HEK293 (cell line): ENCODE measurements around the gene MRGPRG.
A peak's percentile ranks its signal among the peaks of the same experiment; 100 is the strongest.

Source experiments
- CTCF ChIA-PET: fragments of 350-600 bp; formaldehyde crosslinking; extraction: SDS; loops from one replicate; lab custom pipeline; 2021; ENCODE audit warnings: antibody characterized with exemption; lab: Yijun Ruan, JAX
- POLR2A ChIA-PET: fragments of 300-600 bp; formaldehyde crosslinking; extraction: SDS; loops from one replicate; lab custom pipeline; 2020; ENCODE audit warnings: antibody characterized with exemption, inconsistent platforms; lab: Yijun Ruan, JAX
- H3K27ac ChIP-seq: fragments of 200-500 bp; sonication (Bioruptor generic); 2 replicates; pipeline ENCODE4 v1.5.1; 2014; ENCODE audit warnings: low read depth, low read length, control low read depth, inconsistent platforms; ENCODE audit errors: extremely low read depth
- H3K36me3 ChIP-seq, 2 experiments: fragments of 200-500 bp in 1 of 2; sonication (Bioruptor generic) in 1 of 2; 1 replicate in 1 of 2; 2 replicates in 1 of 2; pipeline ENCODE4 v1.5.1; 2014 to 2017; ENCODE audit warnings: inconsistent platforms in 2 of 2, low read length in 2 of 2; ENCODE audit not compliant: control insufficient read depth in 2 of 2, insufficient read depth in 1 of 2
- H3K4me1 ChIP-seq: fragments of 200-500 bp; sonication (Bioruptor generic); 2 replicates; pipeline ENCODE4 v1.5.1; 2014; ENCODE audit warnings: mild to moderate bottlenecking, low read length, inconsistent platforms; ENCODE audit not compliant: control insufficient read depth, insufficient read depth
- H3K4me3 ChIP-seq: 2 replicates; pipeline ENCODE4 v1.5.1; 2011; ENCODE audit warnings: low read depth, mild to moderate bottlenecking, control low read depth, low read length, moderate library complexity
- H3K9me3 ChIP-seq: fragments of 200-500 bp; sonication (Bioruptor generic); 2 replicates; pipeline ENCODE4 v1.5.1; 2014; ENCODE audit warnings: low read depth, low read length, inconsistent platforms; ENCODE audit not compliant: control insufficient read depth, insufficient read depth
- KLF1 ChIP-seq: fragments of 450-650 bp; formaldehyde crosslinking; IDR thresholded peaks from 2 replicates; pipeline ENCODE4 v1.5.1; 2016; ENCODE audit warnings: missing biosample characterization, missing genetic modification characterization
- KLF16 ChIP-seq: fragments of 450-650 bp; formaldehyde crosslinking; IDR thresholded peaks from 2 replicates; pipeline ENCODE4 v1.5.1; 2017; ENCODE audit warnings: missing biosample characterization, missing genetic modification characterization
- KLF7 ChIP-seq: fragments of 450-650 bp; formaldehyde crosslinking; IDR thresholded peaks from 2 replicates; pipeline ENCODE4 v1.5.1; 2016; ENCODE audit warnings: missing biosample characterization, missing genetic modification characterization, borderline replicate concordance
- KLF9 ChIP-seq: fragments of 450-650 bp; formaldehyde crosslinking; IDR thresholded peaks from 2 replicates; pipeline ENCODE4 v1.5.1; 2016; ENCODE audit warnings: missing biosample characterization, missing genetic modification characterization, low read depth
- OSR2 ChIP-seq: fragments of 450-650 bp; formaldehyde crosslinking; IDR thresholded peaks from 2 replicates; pipeline ENCODE4 v1.5.1; 2016; ENCODE audit warnings: missing biosample characterization, missing genetic modification characterization
- SCRT1 ChIP-seq: fragments of 450-650 bp; formaldehyde crosslinking; IDR thresholded peaks from 2 replicates; pipeline ENCODE4 v1.5.1; 2016; ENCODE audit warnings: missing biosample characterization, missing genetic modification characterization, borderline replicate concordance
- SETDB1 ChIP-seq: IDR thresholded peaks from one replicate; pipeline ENCODE4 v1.6.1; 2017; ENCODE audit warnings: mild to moderate bottlenecking, low read length, moderate library complexity, mixed read lengths; ENCODE audit not compliant: insufficient read length
- ZBTB21 ChIP-seq: fragments of 450-650 bp; formaldehyde crosslinking; IDR thresholded peaks from 2 replicates; pipeline ENCODE4 v1.5.1; 2017; ENCODE audit warnings: missing biosample characterization, missing genetic modification characterization
- ZNF157 ChIP-seq: fragments of 450-650 bp; formaldehyde crosslinking; IDR thresholded peaks from 2 replicates; pipeline ENCODE4 v1.5.1; 2016; ENCODE audit warnings: missing biosample characterization, missing genetic modification characterization
- ZNF184 ChIP-seq: fragments of 450-650 bp; IDR thresholded peaks from 2 replicates; pipeline ENCODE4 v1.5.1; 2018; ENCODE audit warnings: missing biosample characterization, mild to moderate bottlenecking, missing genetic modification characterization
- ZNF248 ChIP-seq: fragments of 450-650 bp; formaldehyde crosslinking; IDR thresholded peaks from 2 replicates; pipeline ENCODE4 v1.5.1; 2017; ENCODE audit warnings: missing biosample characterization, missing genetic modification characterization
- ZNF266 ChIP-seq: fragments of 450-650 bp; formaldehyde crosslinking; IDR thresholded peaks from 2 replicates; pipeline ENCODE4 v1.5.1; 2016; ENCODE audit warnings: missing biosample characterization, missing genetic modification characterization, low read depth
- ZNF394 ChIP-seq: fragments of 450-650 bp; formaldehyde crosslinking; IDR thresholded peaks from 2 replicates; pipeline ENCODE4 v1.5.1; 2016; ENCODE audit warnings: missing biosample characterization, missing genetic modification characterization, mild to moderate bottlenecking, moderate library complexity, borderline replicate concordance
- ZNF521 ChIP-seq: fragments of 450-650 bp; formaldehyde crosslinking; IDR thresholded peaks from 2 replicates; pipeline ENCODE4 v1.5.1; 2017; ENCODE audit warnings: missing biosample characterization, mild to moderate bottlenecking, missing genetic modification characterization
- ZNF571 ChIP-seq: fragments of 450-650 bp; formaldehyde crosslinking; IDR thresholded peaks from 2 replicates; pipeline ENCODE4 v1.5.0; 2017; ENCODE audit warnings: missing biosample characterization, missing genetic modification characterization
- ZSCAN30 ChIP-seq: fragments of 450-650 bp; IDR thresholded peaks from 2 replicates; pipeline ENCODE4 v1.5.1; 2018; ENCODE audit warnings: missing biosample characterization, mild to moderate bottlenecking, missing genetic modification characterization, moderate library complexity
- ZXDB ChIP-seq: fragments of 450-650 bp; formaldehyde crosslinking; IDR thresholded peaks from 2 replicates; pipeline ENCODE4 v1.5.1; 2016; ENCODE audit warnings: missing biosample characterization, missing genetic modification characterization
- TF ChIP-seq, protein P1 (sequence below): fragments of 450-650 bp; formaldehyde crosslinking; IDR thresholded peaks from 2 replicates; pipeline ENCODE4 v1.5.1; 2016; ENCODE audit warnings: missing biosample characterization, missing genetic modification characterization
- TF ChIP-seq, protein P2 (sequence below): fragments of 450-650 bp; IDR thresholded peaks from 2 replicates; pipeline ENCODE4 v1.5.1; 2018; ENCODE audit warnings: missing biosample characterization, missing genetic modification characterization
- TF ChIP-seq, protein P3 (sequence below): fragments of 450-650 bp; formaldehyde crosslinking; IDR thresholded peaks from 2 replicates; pipeline ENCODE4 v1.5.1; 2016; ENCODE audit warnings: missing biosample characterization, missing genetic modification characterization, borderline replicate concordance
- TF ChIP-seq, protein P4 (sequence below): fragments of 450-650 bp; formaldehyde crosslinking; IDR thresholded peaks from 2 replicates; pipeline ENCODE4 v1.5.0; 2017; ENCODE audit warnings: missing biosample characterization, missing genetic modification characterization, borderline replicate concordance

MRGPRG gene

DNA sequence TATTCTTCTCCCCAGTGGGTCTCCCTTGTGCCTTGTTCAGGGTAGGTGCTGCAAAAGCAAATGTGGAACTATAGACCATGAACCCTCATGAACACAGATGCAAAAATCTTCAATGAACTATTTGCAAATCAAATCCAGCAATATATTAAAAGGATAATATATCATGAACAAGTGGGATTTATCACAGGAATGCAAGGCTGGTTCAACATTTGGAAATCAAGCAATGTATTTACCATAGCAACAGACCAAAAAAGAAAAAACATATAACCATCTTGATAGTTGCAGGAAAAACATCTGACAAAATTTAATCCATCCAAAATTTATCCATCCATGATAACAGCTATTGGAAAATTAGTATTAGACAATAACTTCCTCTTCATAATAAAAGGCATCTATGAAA, 42.1 kb downstream of the MRGPRG start:
- no peak overlapping the region for H3K4me3 ChIP-seq
- no peaks in the 10 kb centered on the region for H3K4me1 ChIP-seq
- ChIA-PET CTCF (interaction anchor here (0.9 to 1.3 kb wide), 2 partner anchors 14 to 48 kb away, joined by 3 to 4 read pairs; no protein-coding TSS in a partner anchor), POLR2A (no interaction called here)
- no peaks in the 10 kb centered on the region for H3K9me3 ChIP-seq
- H3K36me3 ChIP-seq, result no peaks in the 10 kb centered on the region
- TF ChIP-seq SETDB1, result peak; percentile 18
- no peak for TF ChIP-seq ZNF521
- H3K27ac ChIP-seq, result no peak overlapping the region

DNA sequence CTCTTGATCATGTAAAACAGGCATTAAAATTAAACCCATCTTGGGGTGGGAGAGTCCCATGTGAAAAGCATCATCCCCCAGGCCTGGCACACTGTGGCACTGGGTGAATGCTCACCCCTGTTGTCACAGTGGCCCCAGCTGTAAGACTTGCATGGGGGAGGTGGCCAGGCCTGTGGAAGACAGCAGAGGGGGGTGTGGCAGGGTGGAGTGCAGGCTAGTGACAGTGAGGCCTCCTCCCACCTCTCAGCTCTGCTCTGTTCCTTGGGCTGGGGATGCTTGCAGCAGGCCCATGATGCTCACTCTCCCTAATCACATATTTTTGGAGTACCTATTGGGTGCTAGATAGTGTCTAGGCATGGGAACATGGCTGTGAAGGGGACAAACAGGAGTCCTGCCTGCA, 43.4 kb downstream of the MRGPRG start:
- H3K4me3 ChIP-seq, result no peak overlapping the region
- POLR2A ChIA-PET, result no interaction called here
- no peaks in the 10 kb centered on the region for H3K4me1 ChIP-seq
- no peaks in the 10 kb centered on the region for H3K9me3 ChIP-seq
- no peaks in the 10 kb centered on the region for H3K36me3 ChIP-seq
- CTCF ChIA-PET, result no interaction called here
- no peak overlapping the region for H3K27ac ChIP-seq
- peak; percentile 42; the same call in 1 of the 2 replicates for TF ChIP-seq KLF1 (tag by site-specific recombination)
- no peak for TF ChIP-seq ZNF184 (tag by site-specific recombination)
- TF ChIP-seq, all 188 proteins: peak for 1

DNA sequence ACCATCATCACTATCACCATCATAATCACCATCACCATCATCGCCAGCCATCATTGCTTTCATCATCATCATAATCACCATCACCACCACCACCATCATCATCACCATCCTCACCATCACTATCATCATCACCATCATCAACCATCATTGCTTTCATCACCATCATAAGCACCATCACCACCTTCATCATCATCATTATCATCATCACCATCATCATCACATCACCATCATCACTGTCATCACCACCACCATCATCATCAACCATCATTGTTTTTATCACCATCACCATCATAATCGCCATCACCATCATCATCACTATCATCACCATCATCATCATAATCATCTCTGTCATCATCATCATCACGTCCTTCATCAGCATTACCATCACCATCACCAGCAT, 44.2 kb downstream of the MRGPRG start:
- Histone ChIP-seq H3K4me3 (no peak overlapping the region), H3K27ac (no peak overlapping the region), H3K9me3 (no peaks in the 10 kb centered on the region), H3K36me3 (no peaks in the 10 kb centered on the region), H3K4me1 (no peaks in the 10 kb centered on the region)
- ChIA-PET CTCF (no interaction called here), POLR2A (no interaction called here)
- TF ChIP-seq, protein P1, sequence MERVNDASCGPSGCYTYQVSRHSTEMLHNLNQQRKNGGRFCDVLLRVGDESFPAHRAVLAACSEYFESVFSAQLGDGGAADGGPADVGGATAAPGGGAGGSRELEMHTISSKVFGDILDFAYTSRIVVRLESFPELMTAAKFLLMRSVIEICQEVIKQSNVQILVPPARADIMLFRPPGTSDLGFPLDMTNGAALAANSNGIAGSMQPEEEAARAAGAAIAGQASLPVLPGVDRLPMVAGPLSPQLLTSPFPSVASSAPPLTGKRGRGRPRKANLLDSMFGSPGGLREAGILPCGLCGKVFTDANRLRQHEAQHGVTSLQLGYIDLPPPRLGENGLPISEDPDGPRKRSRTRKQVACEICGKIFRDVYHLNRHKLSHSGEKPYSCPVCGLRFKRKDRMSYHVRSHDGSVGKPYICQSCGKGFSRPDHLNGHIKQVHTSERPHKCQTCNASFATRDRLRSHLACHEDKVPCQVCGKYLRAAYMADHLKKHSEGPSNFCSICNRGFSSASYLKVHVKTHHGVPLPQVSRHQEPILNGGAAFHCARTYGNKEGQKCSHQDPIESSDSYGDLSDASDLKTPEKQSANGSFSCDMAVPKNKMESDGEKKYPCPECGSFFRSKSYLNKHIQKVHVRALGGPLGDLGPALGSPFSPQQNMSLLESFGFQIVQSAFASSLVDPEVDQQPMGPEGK (tag by site-specific recombination), result no peak
- TF ChIP-seq KLF7 (no peak), KLF9 (no peak), KLF16 (tag by site-specific recombination) (no peak), ZBTB21 (tag by site-specific recombination) (no peak), ZNF157 (0 out of 2 replicates have a peak, but pooled peaks have one; percentile 13), ZNF571 (tag by site-specific recombination) (peak; percentile 9; the same call in 1 of the 2 replicates), SCRT1 (tag by site-specific recombination) (no peak), OSR2 (tag by site-specific recombination) (no peak), ZXDB (tag by site-specific recombination) (no peak), ZNF394 (tag by site-specific recombination) (no peak), ZNF266 (tag by site-specific recombination) (0 out of 2 replicates have a peak, but pooled peaks have one; percentile 13), ZNF248 (tag by site-specific recombination) (0 out of 2 replicates have a peak, but pooled peaks have one; percentile 19), ZSCAN30 (tag by site-specific recombination) (no peak)
- TF ChIP-seq, protein P2, sequence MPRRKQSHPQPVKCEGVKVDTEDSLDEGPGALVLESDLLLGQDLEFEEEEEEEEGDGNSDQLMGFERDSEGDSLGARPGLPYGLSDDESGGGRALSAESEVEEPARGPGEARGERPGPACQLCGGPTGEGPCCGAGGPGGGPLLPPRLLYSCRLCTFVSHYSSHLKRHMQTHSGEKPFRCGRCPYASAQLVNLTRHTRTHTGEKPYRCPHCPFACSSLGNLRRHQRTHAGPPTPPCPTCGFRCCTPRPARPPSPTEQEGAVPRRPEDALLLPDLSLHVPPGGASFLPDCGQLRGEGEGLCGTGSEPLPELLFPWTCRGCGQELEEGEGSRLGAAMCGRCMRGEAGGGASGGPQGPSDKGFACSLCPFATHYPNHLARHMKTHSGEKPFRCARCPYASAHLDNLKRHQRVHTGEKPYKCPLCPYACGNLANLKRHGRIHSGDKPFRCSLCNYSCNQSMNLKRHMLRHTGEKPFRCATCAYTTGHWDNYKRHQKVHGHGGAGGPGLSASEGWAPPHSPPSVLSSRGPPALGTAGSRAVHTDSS (tag by site-specific recombination), result peak; percentile 97
- TF ChIP-seq, protein P3, sequence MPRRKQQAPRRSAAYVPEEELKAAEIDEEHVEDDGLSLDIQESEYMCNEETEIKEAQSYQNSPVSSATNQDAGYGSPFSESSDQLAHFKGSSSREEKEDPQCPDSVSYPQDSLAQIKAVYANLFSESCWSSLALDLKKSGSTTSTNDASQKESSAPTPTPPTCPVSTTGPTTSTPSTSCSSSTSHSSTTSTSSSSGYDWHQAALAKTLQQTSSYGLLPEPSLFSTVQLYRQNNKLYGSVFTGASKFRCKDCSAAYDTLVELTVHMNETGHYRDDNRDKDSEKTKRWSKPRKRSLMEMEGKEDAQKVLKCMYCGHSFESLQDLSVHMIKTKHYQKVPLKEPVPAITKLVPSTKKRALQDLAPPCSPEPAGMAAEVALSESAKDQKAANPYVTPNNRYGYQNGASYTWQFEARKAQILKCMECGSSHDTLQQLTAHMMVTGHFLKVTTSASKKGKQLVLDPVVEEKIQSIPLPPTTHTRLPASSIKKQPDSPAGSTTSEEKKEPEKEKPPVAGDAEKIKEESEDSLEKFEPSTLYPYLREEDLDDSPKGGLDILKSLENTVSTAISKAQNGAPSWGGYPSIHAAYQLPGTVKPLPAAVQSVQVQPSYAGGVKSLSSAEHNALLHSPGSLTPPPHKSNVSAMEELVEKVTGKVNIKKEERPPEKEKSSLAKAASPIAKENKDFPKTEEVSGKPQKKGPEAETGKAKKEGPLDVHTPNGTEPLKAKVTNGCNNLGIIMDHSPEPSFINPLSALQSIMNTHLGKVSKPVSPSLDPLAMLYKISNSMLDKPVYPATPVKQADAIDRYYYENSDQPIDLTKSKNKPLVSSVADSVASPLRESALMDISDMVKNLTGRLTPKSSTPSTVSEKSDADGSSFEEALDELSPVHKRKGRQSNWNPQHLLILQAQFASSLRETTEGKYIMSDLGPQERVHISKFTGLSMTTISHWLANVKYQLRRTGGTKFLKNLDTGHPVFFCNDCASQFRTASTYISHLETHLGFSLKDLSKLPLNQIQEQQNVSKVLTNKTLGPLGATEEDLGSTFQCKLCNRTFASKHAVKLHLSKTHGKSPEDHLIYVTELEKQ (tag by site-specific recombination), result no peak
- TF ChIP-seq, protein P4, sequence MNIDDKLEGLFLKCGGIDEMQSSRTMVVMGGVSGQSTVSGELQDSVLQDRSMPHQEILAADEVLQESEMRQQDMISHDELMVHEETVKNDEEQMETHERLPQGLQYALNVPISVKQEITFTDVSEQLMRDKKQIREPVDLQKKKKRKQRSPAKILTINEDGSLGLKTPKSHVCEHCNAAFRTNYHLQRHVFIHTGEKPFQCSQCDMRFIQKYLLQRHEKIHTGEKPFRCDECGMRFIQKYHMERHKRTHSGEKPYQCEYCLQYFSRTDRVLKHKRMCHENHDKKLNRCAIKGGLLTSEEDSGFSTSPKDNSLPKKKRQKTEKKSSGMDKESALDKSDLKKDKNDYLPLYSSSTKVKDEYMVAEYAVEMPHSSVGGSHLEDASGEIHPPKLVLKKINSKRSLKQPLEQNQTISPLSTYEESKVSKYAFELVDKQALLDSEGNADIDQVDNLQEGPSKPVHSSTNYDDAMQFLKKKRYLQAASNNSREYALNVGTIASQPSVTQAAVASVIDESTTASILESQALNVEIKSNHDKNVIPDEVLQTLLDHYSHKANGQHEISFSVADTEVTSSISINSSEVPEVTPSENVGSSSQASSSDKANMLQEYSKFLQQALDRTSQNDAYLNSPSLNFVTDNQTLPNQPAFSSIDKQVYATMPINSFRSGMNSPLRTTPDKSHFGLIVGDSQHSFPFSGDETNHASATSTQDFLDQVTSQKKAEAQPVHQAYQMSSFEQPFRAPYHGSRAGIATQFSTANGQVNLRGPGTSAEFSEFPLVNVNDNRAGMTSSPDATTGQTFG (tag by site-specific recombination), result no peak
